Subcutaneous adipose tissue (tissue), 4 donors: ENCODE data around the gene PALLD. TPM values are rescaled to one million over a fixed set of nuclear protein-coding genes. Genes with fewer than 3 reads are reported as not detected.

Experiments used
- CTCF ChIP-seq: fragments of 450-650 bp; IDR thresholded peaks from one replicate; pipeline ENCODE4 v1.5.1; 2016; ENCODE audit warnings: low read depth, mild to moderate bottlenecking, control low read depth, antibody characterized with exemption, moderate library complexity
- total RNA-seq, 4 donors: library from RNA; depleted of rRNA; stranded (reverse); fragments of >200 nt; gene quantifications; one replicate each; pipeline ENCODE4 v1.1.0, GENCODE V29; 2016

The PALLD gene
- total RNA-seq, 4 donors from 2014 or later: 94.1 to 118 (median 110) TPM

DNA sequence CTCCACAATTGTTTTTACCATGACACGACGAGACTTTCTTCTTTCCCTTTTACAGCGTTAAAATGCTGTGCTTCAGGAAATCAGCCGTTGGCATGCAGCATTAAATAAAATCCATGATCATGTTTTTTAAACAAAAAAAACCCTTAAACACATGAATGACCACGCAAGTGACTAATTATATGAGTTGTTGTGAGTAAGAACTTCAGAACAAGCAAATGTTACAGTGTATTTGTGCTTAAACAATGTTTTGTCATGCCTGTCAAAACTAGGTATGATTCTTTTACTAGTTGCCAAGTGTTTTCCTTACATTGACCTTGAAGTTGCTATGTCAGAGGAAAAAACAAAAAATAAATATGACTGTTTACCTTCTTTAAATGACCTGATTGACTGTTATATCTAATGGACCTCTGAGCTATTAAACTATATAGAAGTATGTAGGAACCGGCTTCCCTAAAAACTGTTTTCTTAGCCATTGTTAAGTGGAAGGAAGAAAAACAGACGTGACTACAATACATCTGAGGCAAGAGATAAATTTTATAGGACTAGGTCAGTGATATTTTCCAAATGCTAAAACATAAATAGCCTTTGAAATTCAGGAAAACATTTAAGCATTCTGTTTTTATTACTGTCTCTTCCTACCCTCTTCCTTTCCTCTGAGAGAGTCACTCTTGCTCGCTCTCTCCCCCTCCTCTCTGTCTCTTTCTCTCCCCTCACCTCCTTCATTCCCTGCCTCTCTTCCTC, 197.1 kb downstream of the PALLD start:
- TF ChIP-seq CTCF: no peak

GRCh38 chr4:168694667-168695066, 197.8 kb downstream of the PALLD start:
- no peak for TF ChIP-seq CTCF

GRCh38 chr4:168695288-168695687, 198.4 kb downstream of the PALLD start:
- TF ChIP-seq CTCF: no peak

DNA sequence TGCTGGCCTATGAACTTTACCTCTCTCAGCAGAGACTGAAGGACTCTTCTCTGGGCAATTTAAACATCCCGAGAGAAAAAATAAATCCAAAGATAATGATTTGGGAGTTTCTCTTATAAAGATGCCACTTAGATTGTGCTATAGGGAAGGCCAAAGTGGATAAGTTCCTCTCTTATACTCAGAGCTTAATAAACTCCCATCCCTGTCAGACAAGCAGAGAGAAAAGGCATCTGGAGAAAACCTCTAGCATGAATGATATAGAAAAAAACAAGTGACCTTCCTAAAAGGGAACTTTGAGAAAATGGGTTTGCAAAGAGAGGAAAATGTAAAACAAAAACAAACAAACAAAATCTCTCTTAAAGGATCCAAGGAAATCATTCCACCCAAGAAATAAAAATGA, 199.4 kb downstream of the PALLD start:
- TF ChIP-seq CTCF: no peak

DNA sequence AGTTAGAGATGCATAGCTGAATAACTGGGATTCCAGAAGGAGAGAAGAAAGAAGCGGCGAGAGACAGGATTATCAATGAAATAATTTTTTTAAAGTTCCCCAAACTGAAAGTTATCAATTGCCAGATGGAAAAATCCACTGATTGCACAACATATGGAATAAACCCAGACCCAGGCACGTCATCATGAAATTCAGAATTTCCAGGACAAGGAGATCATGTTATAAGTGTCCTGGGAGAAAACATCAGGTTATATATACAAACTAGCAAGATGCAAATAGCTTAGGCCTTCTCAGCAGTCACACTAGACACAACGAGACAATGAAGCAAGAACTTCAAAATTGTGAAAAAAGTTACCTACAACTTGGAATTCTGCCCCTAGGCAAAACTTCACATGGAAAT, 200.0 kb downstream of the PALLD start:
- TF ChIP-seq CTCF: no peak

DNA sequence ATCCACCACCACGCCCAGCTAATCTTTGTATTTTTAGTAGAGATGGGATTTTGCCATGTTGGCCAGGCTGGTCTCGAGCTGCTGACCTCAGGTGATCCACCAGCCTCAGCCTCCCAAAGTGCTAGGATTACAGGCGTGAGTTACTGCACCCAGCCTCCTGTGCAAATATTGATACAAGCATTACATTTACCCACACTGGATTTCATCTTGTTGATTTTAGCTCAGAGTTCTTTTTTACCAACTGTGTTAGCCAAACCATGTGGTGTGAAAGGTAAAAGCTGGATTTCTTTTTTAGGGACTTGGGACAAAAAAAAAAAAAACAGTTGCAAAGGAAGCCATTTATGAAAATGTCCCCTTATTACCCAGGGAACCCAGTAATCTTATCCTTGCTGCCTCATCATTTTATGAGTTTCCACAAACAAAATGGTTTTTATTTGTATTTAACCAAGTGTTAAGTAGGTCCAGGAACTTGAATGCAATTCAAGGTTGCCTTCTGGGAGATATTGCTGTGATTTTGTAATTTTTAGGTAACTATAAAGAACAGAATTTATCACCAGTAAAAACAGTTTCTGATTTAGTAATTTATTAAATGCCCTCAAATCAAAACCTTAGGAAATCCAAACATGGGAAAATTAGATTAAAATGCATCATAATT, 202.5 kb downstream of the PALLD start:
- TF ChIP-seq CTCF: no peak

DNA sequence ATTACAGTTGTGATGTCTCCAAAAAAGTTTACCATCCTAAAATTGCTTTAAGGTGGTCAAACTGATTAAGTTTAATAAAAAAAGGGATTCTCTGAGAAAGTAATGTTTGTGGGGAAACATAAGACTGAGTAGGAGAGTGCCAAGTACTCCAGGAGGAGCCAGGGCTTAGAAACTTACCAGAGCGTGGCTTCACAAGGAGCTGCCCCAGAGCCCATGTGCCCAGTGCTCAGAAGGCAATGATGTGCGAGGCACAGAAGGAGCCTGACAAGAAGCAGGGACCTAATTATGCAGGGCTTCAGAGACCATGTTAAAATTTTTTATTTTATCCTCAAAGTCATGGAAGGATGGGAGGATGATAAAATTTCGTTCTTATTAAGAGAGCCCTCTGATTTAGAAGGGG, 204.2 kb downstream of the PALLD start:
- no peak for TF ChIP-seq CTCF
